ENCODE measurements around the gene ITPKB. TPM values are rescaled to one million over a fixed set of nuclear protein-coding genes. Genes with fewer than 3 reads are reported as not detected.

ITPKB gene
- polyA plus RNA-seq, 1 of the 3 experiments (the other 2 are of a cell fraction) = 2.4 TPM

DNA sequence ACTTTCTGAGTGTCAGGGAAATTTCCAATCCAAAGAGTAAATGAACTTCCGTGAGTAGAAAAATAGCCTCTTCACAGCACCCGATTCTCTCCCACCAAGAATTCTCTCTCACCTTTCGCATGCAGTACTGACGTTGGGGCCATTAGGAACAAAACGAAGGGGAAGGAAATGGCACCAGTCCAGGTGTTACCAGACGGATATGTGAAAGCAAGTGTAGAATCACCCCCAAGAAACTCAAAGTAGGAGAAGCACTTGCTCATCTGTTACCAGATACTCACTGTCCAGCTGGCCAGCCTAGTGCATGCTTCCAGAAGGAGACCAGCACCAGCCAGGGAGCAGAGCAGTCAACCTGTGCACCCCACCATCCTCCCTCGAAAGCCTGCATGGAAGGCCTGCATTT, 55.1 kb downstream of the ITPKB start:
- TF ChIP-seq FOXJ3 (CRISPR knock-in tag; IDR thresholded peaks at IDR 0.05) = no peak
- TF ChIP-seq NFIC (IDR thresholded peaks at IDR 0.05; ENCODE audit: borderline replicate concordance) = no peak
- TF ChIP-seq, protein P1, sequence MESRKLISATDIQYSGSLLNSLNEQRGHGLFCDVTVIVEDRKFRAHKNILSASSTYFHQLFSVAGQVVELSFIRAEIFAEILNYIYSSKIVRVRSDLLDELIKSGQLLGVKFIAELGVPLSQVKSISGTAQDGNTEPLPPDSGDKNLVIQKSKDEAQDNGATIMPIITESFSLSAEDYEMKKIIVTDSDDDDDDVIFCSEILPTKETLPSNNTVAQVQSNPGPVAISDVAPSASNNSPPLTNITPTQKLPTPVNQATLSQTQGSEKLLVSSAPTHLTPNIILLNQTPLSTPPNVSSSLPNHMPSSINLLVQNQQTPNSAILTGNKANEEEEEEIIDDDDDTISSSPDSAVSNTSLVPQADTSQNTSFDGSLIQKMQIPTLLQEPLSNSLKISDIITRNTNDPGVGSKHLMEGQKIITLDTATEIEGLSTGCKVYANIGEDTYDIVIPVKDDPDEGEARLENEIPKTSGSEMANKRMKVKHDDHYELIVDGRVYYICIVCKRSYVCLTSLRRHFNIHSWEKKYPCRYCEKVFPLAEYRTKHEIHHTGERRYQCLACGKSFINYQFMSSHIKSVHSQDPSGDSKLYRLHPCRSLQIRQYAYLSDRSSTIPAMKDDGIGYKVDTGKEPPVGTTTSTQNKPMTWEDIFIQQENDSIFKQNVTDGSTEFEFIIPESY (IDR thresholded peaks at IDR 0.05; ENCODE audit: borderline replicate concordance, low read depth) = no peak
- TF ChIP-seq, protein P2, sequence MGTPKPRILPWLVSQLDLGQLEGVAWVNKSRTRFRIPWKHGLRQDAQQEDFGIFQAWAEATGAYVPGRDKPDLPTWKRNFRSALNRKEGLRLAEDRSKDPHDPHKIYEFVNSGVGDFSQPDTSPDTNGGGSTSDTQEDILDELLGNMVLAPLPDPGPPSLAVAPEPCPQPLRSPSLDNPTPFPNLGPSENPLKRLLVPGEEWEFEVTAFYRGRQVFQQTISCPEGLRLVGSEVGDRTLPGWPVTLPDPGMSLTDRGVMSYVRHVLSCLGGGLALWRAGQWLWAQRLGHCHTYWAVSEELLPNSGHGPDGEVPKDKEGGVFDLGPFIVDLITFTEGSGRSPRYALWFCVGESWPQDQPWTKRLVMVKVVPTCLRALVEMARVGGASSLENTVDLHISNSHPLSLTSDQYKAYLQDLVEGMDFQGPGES (IDR thresholded peaks at IDR 0.05; ENCODE audit: low read depth, low read length) = no peak
- TF ChIP-seq SMC3 (IDR thresholded peaks at IDR 0.05; ENCODE audit: low read depth, low read length) = no peak
- TF ChIP-seq SIN3A (IDR thresholded peaks at IDR 0.05; ENCODE audit: borderline replicate concordance, low read depth, low read length) = no peak
- TF ChIP-seq CHD2 (IDR thresholded peaks at IDR 0.05; ENCODE audit: low read length, partially characterized antibody) = no peak
- no peak for TF ChIP-seq MEF2A (IDR thresholded peaks at IDR 0.05; ENCODE audit: borderline replicate concordance, low read depth)
- no peak overlapping the region for H3K9ac ChIP-seq
- H3K4me1 ChIP-seq (ENCODE audit: control insufficient read depth in 1 of 2, insufficient read depth in 2 of 2, low read depth in 1 of 2, low read length in 1 of 2) = peaks cover 0 to 18% of the 10 kb centered on the region in 2 experiments; a peak in 1 of 4 replicates
- H3K4me3 ChIP-seq (ENCODE audit: low read depth in 2 of 2, low read length in 1 of 2) = no peak overlapping the region
- 84% methylated on average over 7 of the region's 7 CpGs for WGBS (ENCODE audit: low lambda C conversion rate)
- no peak for DNase-seq
- no peaks in the 10 kb centered on the region for H3K27me3 ChIP-seq (ENCODE audit: insufficient read depth)
- H3F3A ChIP-seq (replicated peaks; ENCODE audit: insufficient read depth) = no peaks in the 10 kb centered on the region
- no peaks in the 10 kb centered on the region for H3K79me2 ChIP-seq (ENCODE audit: insufficient read depth)
- H3K36me3 ChIP-seq (replicated peaks in 1 of 2; ENCODE audit: control insufficient read depth in 1 of 2, insufficient read depth in 2 of 2, low read length in 1 of 2) = no peaks in the 10 kb centered on the region
- ChIA-PET POLR2A (no interaction called here), CTCF (interaction anchor here (0.9 to 1.5 kb wide), 2 partner anchors 58 to 75 kb away, joined by 3 to 4 read pairs; no protein-coding TSS in a partner anchor)
- no peak overlapping the region for H3K27ac ChIP-seq (ENCODE audit: low read depth in 2 of 2, low read length in 1 of 2)
- H3K4me2 ChIP-seq = no peak overlapping the region
- H2AFZ ChIP-seq (ENCODE audit: low read depth) = no peak overlapping the region
- H3K9me3 ChIP-seq = no peaks in the 10 kb centered on the region
- no peaks in the 10 kb centered on the region for H3K9me2 ChIP-seq
- no peaks in the 10 kb centered on the region for H4K20me1 ChIP-seq (ENCODE audit: insufficient read depth)

DNA sequence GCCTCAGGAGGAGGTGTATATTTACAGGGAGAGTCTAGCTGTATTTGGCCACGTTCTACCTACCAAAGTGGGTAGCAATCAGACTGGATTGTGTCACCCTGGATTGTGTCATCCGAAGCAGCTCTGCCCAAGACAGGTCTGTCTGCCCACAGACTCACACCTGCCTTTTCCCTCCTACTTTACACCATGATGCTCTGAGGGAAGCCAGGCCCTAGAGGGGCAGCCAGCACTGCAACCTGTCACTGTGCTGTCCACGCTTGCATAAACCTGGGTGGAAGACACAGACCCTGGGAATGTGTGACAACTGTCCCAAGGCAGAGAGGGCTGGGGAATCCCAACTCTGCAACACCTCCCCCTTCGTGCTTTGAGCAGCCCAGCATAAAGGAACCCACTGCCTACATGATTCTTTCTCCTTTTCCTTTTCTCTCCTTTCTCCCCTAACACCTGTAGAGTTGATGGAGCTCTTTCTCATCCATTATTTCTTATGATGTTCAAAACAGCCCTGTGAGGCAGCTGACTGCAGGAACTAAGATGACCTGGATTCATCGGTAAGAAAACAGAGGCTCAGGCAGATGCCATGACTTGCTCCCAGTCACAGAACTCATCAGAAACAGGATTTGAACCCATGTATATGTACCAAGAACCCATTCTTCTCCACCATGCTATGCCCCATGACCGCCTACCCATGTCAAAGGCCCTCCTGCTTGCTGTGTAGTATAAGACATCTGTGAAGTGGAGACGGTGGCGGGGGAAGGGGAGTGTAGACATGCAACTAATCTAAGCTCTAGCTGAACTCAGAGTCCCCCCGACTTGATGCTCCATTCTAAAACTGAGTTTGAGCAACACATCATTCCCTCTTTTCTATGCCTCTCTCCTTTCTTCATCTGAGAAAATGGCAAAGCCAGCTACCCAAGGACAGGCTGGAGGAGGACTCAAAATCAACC, 55.9 kb downstream of the ITPKB start:
- no peak overlapping the region for H3K4me2 ChIP-seq
- ChIA-PET CTCF (interaction anchor here (0.6 to 1.4 kb wide), 3 partner anchors 21 to 57 kb away, joined by 3 to 5 read pairs (median 4); no protein-coding TSS in a partner anchor), POLR2A (no interaction called here)
- H3K9me2 ChIP-seq = no peaks in the 10 kb centered on the region
- no peaks in the 10 kb centered on the region for H4K20me1 ChIP-seq (ENCODE audit: insufficient read depth)
- DNase-seq = no peak
- H3K27me3 ChIP-seq (ENCODE audit: insufficient read depth) = no peaks in the 10 kb centered on the region
- H3K9ac ChIP-seq = no peak overlapping the region
- 76% methylated on average over 8 of the region's 9 CpGs for WGBS (ENCODE audit: low lambda C conversion rate)
- no peaks in the 10 kb centered on the region for H3K36me3 ChIP-seq (replicated peaks in 1 of 2; ENCODE audit: control insufficient read depth in 1 of 2, insufficient read depth in 2 of 2, low read length in 1 of 2)
- H3K27ac ChIP-seq (ENCODE audit: low read depth in 2 of 2, low read length in 1 of 2) = no peak overlapping the region
- H3K79me2 ChIP-seq (ENCODE audit: insufficient read depth) = no peaks in the 10 kb centered on the region
- no peak overlapping the region for H2AFZ ChIP-seq (ENCODE audit: low read depth)
- H3K4me1 ChIP-seq (ENCODE audit: control insufficient read depth in 1 of 2, insufficient read depth in 2 of 2, low read depth in 1 of 2, low read length in 1 of 2) = peaks cover 0 to 16% of the 10 kb centered on the region in 2 experiments; a peak in 1 of 4 replicates
- H3K4me3 ChIP-seq (ENCODE audit: low read depth in 2 of 2, low read length in 1 of 2) = no peak overlapping the region
- H3K9me3 ChIP-seq = no peaks in the 10 kb centered on the region
- H3F3A ChIP-seq (replicated peaks; ENCODE audit: insufficient read depth) = no peaks in the 10 kb centered on the region
- TF ChIP-seq RAD21 (IDR thresholded peaks at IDR 0.05; ENCODE audit: low read length) (no peak), EP300 (IDR thresholded peaks at IDR 0.05; ENCODE audit: borderline replicate concordance in 1 of 2, low read depth in 1 of 2, low read length in 1 of 2) (no peak), SIN3A (IDR thresholded peaks at IDR 0.05; ENCODE audit: borderline replicate concordance, low read depth, low read length) (no peak), EZH2phosphoT487 (IDR thresholded peaks at IDR 0.05; ENCODE audit: borderline replicate concordance, low read depth) (no peak), SMC3 (IDR thresholded peaks at IDR 0.05; ENCODE audit: low read depth, low read length) (no peak), MXI1 (IDR thresholded peaks at IDR 0.05; ENCODE audit: low read depth, low read length) (no peak), POLR2AphosphoS5 (IDR thresholded peaks at IDR 0.05; ENCODE audit: low read depth, low read length) (no peak), FOXJ3 (CRISPR knock-in tag; IDR thresholded peaks at IDR 0.05) (no peak), MEF2A (IDR thresholded peaks at IDR 0.05; ENCODE audit: borderline replicate concordance, low read depth) (no peak), CHD2 (IDR thresholded peaks at IDR 0.05; ENCODE audit: low read length, partially characterized antibody) (no peak), GABPA (IDR thresholded peaks at IDR 0.05; ENCODE audit: low read depth) (no peak), TEAD4 (IDR thresholded peaks at IDR 0.05; ENCODE audit: borderline replicate concordance, insufficient read depth) (no peak), TCF12 (IDR thresholded peaks at IDR 0.05) (no peak), FOSL2 (IDR thresholded peaks at IDR 0.05; ENCODE audit: borderline replicate concordance, low read depth) (no peak)
- TF ChIP-seq, protein P2 (IDR thresholded peaks at IDR 0.05; ENCODE audit: low read depth, low read length) = no peak
- TF ChIP-seq, protein P3, sequence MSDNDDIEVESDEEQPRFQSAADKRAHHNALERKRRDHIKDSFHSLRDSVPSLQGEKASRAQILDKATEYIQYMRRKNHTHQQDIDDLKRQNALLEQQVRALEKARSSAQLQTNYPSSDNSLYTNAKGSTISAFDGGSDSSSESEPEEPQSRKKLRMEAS (IDR thresholded peaks at IDR 0.05; ENCODE audit: low read depth) = no peak
- TF ChIP-seq, protein P4, sequence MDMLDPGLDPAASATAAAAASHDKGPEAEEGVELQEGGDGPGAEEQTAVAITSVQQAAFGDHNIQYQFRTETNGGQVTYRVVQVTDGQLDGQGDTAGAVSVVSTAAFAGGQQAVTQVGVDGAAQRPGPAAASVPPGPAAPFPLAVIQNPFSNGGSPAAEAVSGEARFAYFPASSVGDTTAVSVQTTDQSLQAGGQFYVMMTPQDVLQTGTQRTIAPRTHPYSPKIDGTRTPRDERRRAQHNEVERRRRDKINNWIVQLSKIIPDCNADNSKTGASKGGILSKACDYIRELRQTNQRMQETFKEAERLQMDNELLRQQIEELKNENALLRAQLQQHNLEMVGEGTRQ (IDR thresholded peaks at IDR 0.05; ENCODE audit: borderline replicate concordance, low read depth, low read length) = no peak
